Testis (tissue), 3 donors: ENCODE data around the gene TNRC6C. TPM values are rescaled to one million over a fixed set of nuclear protein-coding genes. Genes with fewer than 3 reads are reported as not detected.

ENCODE experiments used
- DNase-seq: peaks from one replicate; pipeline ENCODE4 v3.0.0-alpha.2; 2019
- H3K27ac ChIP-seq, 2 donors: fragments of 200-600 bp; sonication (generic); one replicate each; pipeline ENCODE4 v1.5.1; 2019
- H3K27me3 ChIP-seq: fragments of 200-600 bp; sonication (generic); one replicate; pipeline ENCODE4 v1.5.1; 2019
- H3K36me3 ChIP-seq: fragments of 200-600 bp; sonication (generic); one replicate; pipeline ENCODE4 v1.5.1; 2017; ENCODE audit warnings: low read depth; ENCODE audit errors: missing control alignments
- H3K4me1 ChIP-seq: fragments of 200-600 bp; sonication (generic); one replicate; pipeline ENCODE4 v1.5.1; 2019
- H3K4me3 ChIP-seq, 2 donors: fragments of 200-600 bp; sonication (generic); one replicate each; pipeline ENCODE4 v1.5.1; 2017 to 2019
- H3K9me3 ChIP-seq: fragments of 200-600 bp; sonication (generic); one replicate; pipeline ENCODE4 v1.5.1; 2017
- POLR2A ChIP-seq: fragments of 450-650 bp; IDR thresholded peaks from one replicate; pipeline ENCODE4 v1.6.1; 2017; ENCODE audit warnings: antibody characterized with exemption, mild to moderate bottlenecking, moderate library complexity
- WGBS, 2 donors: methylation state at CpG; one replicate each; pipeline ENCODE4 v1.1.5; 2018; 5-methylcytosine and 5-hydroxymethylcytosine counted together
- intact Hi-C: fragments of 100-400 bp; cut with DNase I; formaldehyde crosslinking; loops from one replicate; pipeline ENCODE4 v1.15.1; 2023; ENCODE audit warnings: low total_unique reads
- polyA plus RNA-seq: library from polyadenylated mRNA; stranded (reverse); fragments of 350-450 nt; fragmentation: Illumina TruSeq; extraction: RNeasy Lipid Tissue Mini Kit (QIAGEN cat#74804); gene quantifications from one replicate; pipeline ENCODE4 v1.2.3, GENCODE V29; 2014; ENCODE audit warnings: low read depth, low replicate concordance; ENCODE audit not compliant: insufficient read depth
- total RNA-seq, 2 donors: library from RNA; depleted of rRNA; stranded (reverse); fragments of >200 nt; gene quantifications; one replicate each; pipeline ENCODE4 v1.2.3, GENCODE V29; 2016
- TF ChIP-seq, protein P1 (sequence below), 3 experiments: fragments of 450-650 bp in 2 of 3; fragments of 200-600 bp in 1 of 3; sonication (generic) in 1 of 3; IDR thresholded peaks; one replicate each; pipeline ENCODE4 v1.5.1; 2016 to 2019; ENCODE audit warnings: antibody characterized with exemption in 3 of 3, mild to moderate bottlenecking in 2 of 3, moderate library complexity in 1 of 3

TNRC6C gene
- total and polyA plus RNA-seq, 3 donors from 2014 or later: 26.2 to 35.6 (median 27.4) TPM

DNA sequence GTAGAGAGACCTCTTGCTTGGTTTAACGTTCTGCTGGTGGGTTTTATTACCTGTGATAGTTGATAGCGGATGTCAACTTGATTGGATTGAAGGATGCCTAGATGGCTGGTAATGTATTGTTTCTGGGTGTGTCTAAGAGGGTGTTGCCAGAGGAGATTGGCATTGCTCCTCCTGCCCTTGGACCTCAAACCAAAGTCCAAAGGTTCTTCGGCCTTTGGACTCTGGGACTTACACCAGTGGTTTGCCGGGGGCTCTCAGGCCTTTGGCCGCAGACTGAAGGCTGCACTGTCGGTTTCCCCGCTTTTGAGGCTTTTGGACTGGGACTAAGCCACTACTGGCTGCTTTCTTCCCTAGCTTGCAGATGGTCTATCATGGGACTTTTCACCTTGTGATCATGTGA lies 17.5 kb upstream of the TNRC6C start:
- H3K9me3 ChIP-seq: no peaks in the 10 kb centered on the region
- no peak for TF ChIP-seq POLR2A
- TF ChIP-seq, protein P1, sequence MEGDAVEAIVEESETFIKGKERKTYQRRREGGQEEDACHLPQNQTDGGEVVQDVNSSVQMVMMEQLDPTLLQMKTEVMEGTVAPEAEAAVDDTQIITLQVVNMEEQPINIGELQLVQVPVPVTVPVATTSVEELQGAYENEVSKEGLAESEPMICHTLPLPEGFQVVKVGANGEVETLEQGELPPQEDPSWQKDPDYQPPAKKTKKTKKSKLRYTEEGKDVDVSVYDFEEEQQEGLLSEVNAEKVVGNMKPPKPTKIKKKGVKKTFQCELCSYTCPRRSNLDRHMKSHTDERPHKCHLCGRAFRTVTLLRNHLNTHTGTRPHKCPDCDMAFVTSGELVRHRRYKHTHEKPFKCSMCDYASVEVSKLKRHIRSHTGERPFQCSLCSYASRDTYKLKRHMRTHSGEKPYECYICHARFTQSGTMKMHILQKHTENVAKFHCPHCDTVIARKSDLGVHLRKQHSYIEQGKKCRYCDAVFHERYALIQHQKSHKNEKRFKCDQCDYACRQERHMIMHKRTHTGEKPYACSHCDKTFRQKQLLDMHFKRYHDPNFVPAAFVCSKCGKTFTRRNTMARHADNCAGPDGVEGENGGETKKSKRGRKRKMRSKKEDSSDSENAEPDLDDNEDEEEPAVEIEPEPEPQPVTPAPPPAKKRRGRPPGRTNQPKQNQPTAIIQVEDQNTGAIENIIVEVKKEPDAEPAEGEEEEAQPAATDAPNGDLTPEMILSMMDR (IDR thresholded peaks at IDR 0.05): no peak
- peaks cover 3% of the 10 kb centered on the region for H3K4me1 ChIP-seq
- intact Hi-C loops: no loop called here
- 85 to 91% methylated on average over 5 to 7 of the region's 7 CpGs for WGBS, 2 donors
- DNase-seq: no peak
- H3K27ac ChIP-seq: no peak overlapping the region
- H3K4me3 ChIP-seq: no peak overlapping the region
- H3K36me3 ChIP-seq: no peaks in the 10 kb centered on the region
- H3K27me3 ChIP-seq: no peaks in the 10 kb centered on the region

DNA sequence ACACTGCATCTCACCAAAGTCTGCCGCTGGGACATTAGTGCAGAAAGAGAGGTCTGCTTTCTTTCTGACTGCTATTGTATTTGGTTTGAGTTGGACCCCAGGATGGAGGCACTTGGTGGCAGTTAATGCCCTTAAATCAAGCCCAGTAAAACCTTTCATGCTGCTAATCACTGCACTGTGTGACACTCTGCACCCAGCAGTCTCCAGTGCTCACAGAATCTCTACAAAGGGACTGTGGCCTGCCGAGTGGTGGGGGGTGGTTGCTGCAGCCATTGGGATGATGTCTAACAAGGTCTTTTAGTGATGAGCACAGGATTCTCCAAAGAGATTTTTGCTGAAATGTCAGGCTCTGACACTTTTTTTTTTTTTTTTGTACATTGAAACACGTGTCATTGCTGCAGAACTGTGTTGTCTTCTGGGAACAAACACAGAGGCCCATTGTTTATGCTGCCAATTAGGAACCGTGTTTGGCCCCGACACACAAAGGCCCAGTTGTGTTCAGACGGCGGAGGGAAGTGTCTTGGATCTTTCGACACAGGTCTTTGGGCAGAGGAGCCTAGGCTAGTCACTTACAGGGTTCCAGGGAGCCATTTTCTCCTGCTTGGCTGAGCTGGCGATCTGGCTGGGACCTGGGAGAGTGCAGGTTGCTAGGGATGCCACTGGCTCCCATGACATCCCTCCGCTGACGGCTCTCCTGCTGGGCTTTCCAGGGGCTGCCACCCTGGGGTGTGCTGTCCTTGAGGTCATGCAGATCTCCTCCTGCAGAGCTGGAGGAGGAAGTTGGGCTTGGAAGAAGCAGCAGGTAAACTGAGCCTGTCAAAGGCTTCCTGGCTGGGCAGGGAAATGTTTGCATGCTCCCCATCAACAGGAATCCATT lies 16.2 kb upstream of the TNRC6C start:
- TF ChIP-seq, protein P1 (IDR thresholded peaks at IDR 0.05): no peak
- TF ChIP-seq POLR2A: no peak
- H3K4me3 ChIP-seq: no peak overlapping the region
- no peaks in the 10 kb centered on the region for H3K27me3 ChIP-seq
- DNase-seq: peak; percentile 80
- 73 to 92% methylated on average over 8 to 11 of the region's 11 CpGs for WGBS, 2 donors
- H3K9me3 ChIP-seq: no peaks in the 10 kb centered on the region
- no peak overlapping the region for H3K27ac ChIP-seq
- intact Hi-C loops: no loop called here
- H3K4me1 ChIP-seq: peaks cover 3% of the 10 kb centered on the region
- H3K36me3 ChIP-seq: no peaks in the 10 kb centered on the region

DNA sequence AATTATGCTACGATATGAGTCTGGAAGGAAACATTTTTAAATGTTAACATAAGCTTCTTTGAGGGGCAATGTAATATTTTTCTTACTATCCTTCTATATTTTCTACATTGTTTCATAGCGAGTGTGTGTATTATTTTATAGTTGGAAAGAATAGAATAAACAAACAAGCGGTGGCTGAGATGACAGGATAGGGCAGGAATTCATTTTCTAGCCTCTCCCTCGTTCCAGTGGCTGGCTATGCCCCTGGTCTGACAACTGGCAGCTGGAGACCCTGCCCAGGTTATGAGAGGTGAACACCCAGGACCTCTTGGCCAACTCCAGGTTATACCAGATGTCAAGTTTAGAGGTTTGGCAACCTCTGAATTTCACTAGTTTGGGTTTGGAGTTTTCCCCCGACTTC lies 14.5 kb upstream of the TNRC6C start:
- H3K27me3 ChIP-seq: no peaks in the 10 kb centered on the region
- no peak for TF ChIP-seq POLR2A
- TF ChIP-seq, protein P1 (IDR thresholded peaks at IDR 0.05): no peak
- no peak for DNase-seq
- H3K27ac ChIP-seq: no peak overlapping the region
- H3K36me3 ChIP-seq: no peaks in the 10 kb centered on the region
- WGBS, 2 donors: 81 to 86% methylated on average over 5 of the region's 5 CpGs
- intact Hi-C loops: no loop called here
- H3K9me3 ChIP-seq: no peaks in the 10 kb centered on the region
- no peak overlapping the region for H3K4me3 ChIP-seq
- peaks cover 3% of the 10 kb centered on the region for H3K4me1 ChIP-seq

DNA sequence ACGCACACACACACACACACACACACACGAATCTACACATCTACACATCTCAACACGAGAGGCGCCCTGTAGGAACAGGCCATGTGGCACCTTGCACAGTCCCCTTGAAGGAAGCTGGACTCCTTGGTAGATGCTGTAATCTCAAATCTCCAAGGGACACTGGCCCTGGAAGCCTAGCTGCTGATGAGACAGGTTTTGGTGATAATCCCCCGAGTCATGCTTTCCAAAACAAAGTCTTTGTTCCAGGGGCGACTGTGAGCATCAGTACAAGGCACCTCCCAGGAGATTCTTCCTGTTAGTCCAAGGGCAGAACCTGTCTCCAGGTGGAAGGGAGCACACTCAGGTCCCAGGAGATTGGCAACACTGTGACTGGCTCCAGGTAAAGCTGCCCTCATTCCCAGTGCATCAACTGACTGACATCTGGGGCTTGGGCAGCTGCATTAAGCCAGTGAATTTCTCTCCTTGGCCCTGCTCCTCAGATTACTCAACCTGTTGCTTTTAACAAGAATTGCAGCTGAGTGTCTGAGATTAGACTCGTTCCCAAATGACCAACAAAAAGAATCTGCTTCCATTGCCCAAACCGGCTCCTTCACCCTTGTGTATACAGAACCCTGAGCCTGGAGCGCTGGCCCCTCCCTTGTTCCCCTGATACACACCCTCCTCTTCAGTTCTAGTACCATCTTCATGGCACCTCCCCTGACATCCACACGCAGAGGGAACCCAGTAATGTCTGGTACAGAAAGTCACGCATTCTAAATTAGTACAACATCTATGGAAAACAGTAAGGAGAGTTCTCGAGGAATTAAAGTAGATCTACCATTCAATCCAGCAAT lies 13.9 kb upstream of the TNRC6C start:
- Histone ChIP-seq H3K4me1 (peaks cover 3% of the 10 kb centered on the region), H3K36me3 (no peaks in the 10 kb centered on the region), H3K27ac (no peak overlapping the region), H3K27me3 (no peaks in the 10 kb centered on the region), H3K9me3 (no peaks in the 10 kb centered on the region), H3K4me3 (no peak overlapping the region)
- DNase-seq: no peak
- WGBS, 2 donors: 81 to 83% methylated on average over 10 to 12 of the region's 12 CpGs
- intact Hi-C loops: no loop called here
- TF ChIP-seq, protein P1 (IDR thresholded peaks at IDR 0.05): no peak
- TF ChIP-seq POLR2A: no peak
